Measurements from ENCODE around the gene HLA-DQB2.
"Not testable (repeated sequence)": the region's sequence is repeated elsewhere in the genome, so short reads cannot be mapped to it uniquely, and the experiment has no call there.

Gene HLA-DQB2

DNA sequence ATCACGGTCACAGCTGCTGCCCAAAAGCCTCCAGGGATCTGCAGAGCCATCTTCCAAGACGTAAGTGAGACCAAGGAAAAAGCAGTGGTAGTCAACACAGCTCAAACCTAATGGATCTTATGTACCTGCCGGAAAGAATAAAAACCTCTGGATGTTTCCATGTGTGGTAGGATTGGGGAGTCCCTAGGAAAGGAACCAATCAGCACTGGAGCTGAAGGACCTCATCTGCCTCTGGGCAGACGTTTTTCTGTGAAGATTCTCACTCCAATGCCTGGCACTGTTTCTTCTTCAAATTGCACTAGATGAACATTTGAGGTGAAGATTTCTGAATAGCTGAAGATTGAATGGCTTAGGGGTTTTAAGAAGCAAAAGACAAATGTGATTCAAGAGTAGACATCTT, at the start of gene HLA-DQB2:
Gene HLA-DQB2 (minus strand): TSS at position 112 of the 400 bp plus-strand sequence. CDS start 62 bp downstream, at position 50.
- Mint-ChIP-seq H3K27ac (peak within 1 kb of the TSS; percentile 58), H3K4me3 (peak within 1 kb of the TSS; percentile 69), H3K4me1 (no peaks in the 10 kb centered on the region), H3K36me3 (no peaks in the 10 kb centered on the region), H3K9me3 (no peaks in the 10 kb centered on the region), H3K27me3 (peaks cover 9% of the 10 kb centered on the region)
- peak; percentile 30 for ATAC-seq (ENCODE audit: low read depth)
- no peak for DNase-seq (ENCODE audit: low spot score in 2 of 2)

DNA sequence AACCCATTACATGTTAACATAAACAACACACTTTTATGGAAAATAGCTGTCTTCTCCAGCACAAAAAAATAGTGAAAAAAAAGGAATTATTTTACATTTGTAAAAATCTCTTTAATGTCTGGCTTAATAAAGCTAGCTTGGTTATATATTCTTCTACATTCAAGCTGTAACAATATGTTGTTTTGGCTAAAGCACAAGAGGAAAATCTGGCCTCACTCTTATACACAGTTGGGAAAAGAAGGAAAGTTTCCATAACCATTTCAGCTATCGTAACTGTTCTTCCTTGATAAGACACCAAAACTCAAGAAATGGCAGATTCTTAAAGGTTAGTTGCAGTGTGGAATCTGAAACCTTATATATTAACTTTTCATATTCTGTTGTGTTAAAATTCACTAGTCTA, 45.8 kb upstream of the HLA-DQB2 start:
- ATAC-seq (ENCODE audit: low read depth): no peak
- peaks cover 2% of the 10 kb centered on the region for H3K9me3 Mint-ChIP-seq
- no peak for DNase-seq (ENCODE audit: low spot score in 2 of 2)
- no peak overlapping the region for H3K27ac Mint-ChIP-seq
- no peaks in the 10 kb centered on the region for H3K27me3 Mint-ChIP-seq
- peaks cover 38% of the 10 kb centered on the region for H3K36me3 Mint-ChIP-seq
- H3K4me3 Mint-ChIP-seq: no peak overlapping the region
- peaks cover 27% of the 10 kb centered on the region for H3K4me1 Mint-ChIP-seq

DNA sequence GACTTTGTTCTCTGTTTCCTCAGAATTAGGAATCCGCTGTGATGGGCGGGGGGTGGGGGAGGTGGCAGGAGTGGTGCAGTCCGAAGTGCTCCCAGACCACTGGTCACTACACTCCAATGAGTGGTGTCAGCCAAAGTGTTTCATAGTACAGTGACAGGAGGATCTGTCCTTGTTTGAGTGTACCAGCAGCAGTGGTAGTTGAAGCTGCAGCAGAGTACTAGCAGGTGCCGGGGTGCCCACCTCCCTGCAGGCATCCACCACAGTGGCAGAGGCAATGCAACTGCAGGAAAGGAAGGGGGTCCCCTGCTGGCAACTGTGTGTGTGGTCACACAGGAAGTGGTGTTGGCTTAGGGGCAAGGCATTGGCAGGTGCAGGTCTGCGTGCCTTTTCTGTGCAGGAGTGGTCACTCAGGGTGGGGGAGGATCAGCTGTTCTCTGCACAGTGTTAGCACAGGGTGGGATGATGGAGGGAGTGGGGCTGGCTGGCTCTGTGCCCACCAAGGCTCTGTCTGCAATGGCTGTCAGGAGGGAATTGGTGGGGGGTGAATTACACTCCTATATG, 43.8 kb upstream of the HLA-DQB2 start:
- ATAC-seq (ENCODE audit: low read depth) (no peak), DNase-seq (ENCODE audit: low spot score in 2 of 2) (no peak)
- H3K36me3 Mint-ChIP-seq: peaks cover 22% of the 10 kb centered on the region
- peaks cover 14% of the 10 kb centered on the region for H3K4me1 Mint-ChIP-seq
- no peaks in the 10 kb centered on the region for H3K27me3 Mint-ChIP-seq
- peaks cover 10% of the 10 kb centered on the region for H3K9me3 Mint-ChIP-seq
- H3K4me3 Mint-ChIP-seq: no peak overlapping the region
- H3K27ac Mint-ChIP-seq: peak overlapping the region; percentile 36

GRCh38 chr6:32805404-32805803, 42.1 kb upstream of the HLA-DQB2 start:
- H3K27ac Mint-ChIP-seq; DNase-seq (ENCODE audit: low spot score in 2 of 2); H3K4me3 Mint-ChIP-seq; H3K27me3 Mint-ChIP-seq; ATAC-seq (ENCODE audit: low read depth): not testable (repeated sequence)
- H3K36me3 Mint-ChIP-seq: peaks cover 16% of the 10 kb centered on the region
- H3K4me1 Mint-ChIP-seq: peaks cover 12% of the 10 kb centered on the region
- H3K9me3 Mint-ChIP-seq: peaks cover 14% of the 10 kb centered on the region

DNA sequence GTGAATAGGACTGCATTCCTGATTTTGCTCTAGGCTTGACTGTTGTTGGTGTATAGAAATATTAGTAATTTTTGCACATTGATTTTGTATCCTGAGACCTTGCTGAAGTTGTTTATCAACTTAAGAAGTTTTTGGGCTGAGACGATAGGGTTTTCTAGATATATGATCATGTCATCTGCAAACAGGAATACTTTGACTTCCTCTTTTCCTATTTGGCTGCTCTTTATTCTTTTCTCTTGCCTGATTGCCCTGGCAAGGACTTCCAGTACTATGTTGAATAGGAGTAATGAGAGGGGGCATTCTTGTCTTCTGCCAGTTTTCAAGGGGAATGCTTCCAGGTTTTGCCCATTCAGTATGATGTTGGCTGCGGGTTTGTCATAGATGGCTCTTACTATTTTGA, 40.1 kb upstream of the HLA-DQB2 start:
- Mint-ChIP-seq H3K36me3 (peaks cover 17% of the 10 kb centered on the region), H3K27ac (no peak overlapping the region), H3K4me1 (peaks cover 8% of the 10 kb centered on the region), H3K9me3 (peaks cover 20% of the 10 kb centered on the region), H3K27me3 (no peaks in the 10 kb centered on the region), H3K4me3 (no peak overlapping the region)
- DNase-seq (ENCODE audit: low spot score in 2 of 2) (no peak), ATAC-seq (ENCODE audit: low read depth) (no peak)

- H3K27ac Mint-ChIP-seq: no peak overlapping the region
- peaks cover 9% of the 10 kb centered on the region for H3K36me3 Mint-ChIP-seq
- H3K9me3 Mint-ChIP-seq: peaks cover 23% of the 10 kb centered on the region
- no peak overlapping the region for H3K4me3 Mint-ChIP-seq
- no peaks in the 10 kb centered on the region for H3K27me3 Mint-ChIP-seq
- no peak for DNase-seq (ENCODE audit: low spot score in 2 of 2)
- H3K4me1 Mint-ChIP-seq: peaks cover 19% of the 10 kb centered on the region
- no peak for ATAC-seq (ENCODE audit: low read depth)
These were observed 36.4 kb upstream of the HLA-DQB2 start for GRCh38 chr6:32799740-32800139.

GRCh38 chr6:32799168-32799567, 35.8 kb upstream of the HLA-DQB2 start:
- Mint-ChIP-seq H3K27me3 (no peaks in the 10 kb centered on the region), H3K4me1 (peaks cover 24% of the 10 kb centered on the region), H3K4me3 (no peak overlapping the region), H3K36me3 (peaks cover 9% of the 10 kb centered on the region), H3K27ac (peak overlapping the region; percentile 86), H3K9me3 (peaks cover 21% of the 10 kb centered on the region)
- no peak for DNase-seq (ENCODE audit: low spot score in 2 of 2)
- no peak for ATAC-seq (ENCODE audit: low read depth)

DNA sequence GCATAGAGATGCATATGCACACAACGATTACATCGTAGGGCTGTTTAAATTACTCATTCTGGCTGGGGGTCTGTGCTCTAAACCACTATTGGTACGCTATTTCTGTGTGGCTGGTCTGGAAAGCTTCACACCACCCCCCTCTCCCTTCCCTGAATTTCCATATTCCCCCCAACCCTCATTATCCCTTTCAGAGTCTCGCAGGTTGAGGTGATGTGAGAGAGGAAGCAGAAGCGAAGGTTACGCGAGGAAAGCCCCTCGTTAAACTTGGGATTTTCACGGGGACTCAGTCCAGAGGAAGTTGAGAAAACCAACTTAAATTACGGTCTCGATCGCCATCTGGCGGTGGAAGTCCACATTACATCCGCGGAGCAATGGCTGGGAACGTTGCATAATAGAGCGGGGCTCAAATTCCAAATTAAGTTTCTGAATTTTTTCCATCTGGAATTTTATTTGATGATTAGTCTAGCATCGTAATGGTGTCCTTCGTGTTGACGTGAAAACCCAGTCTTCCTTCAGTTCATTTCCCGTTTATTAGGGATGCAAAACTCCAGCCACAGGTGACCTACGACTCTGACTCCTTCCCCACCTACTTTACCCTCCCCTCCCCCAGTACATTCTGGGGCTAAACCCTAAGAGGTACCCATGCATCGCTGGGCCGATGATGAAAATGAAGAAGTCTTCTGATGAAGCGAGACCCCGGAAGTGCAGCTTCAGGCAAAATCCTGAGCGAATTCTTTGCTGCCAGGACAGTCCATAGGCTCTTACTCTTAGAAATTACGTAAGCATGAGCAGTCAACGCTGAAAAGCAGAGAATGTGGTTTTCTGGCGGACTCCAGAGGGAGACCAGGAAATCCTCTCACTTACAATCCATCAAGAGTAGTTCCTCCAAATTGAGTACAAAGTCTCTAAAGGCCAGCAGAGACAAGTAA, 33.8 kb upstream of the HLA-DQB2 start:
- DNase-seq (ENCODE audit: low spot score in 2 of 2): peak; percentile 84 to 94
- Mint-ChIP-seq H3K4me1 (peaks cover 25% of the 10 kb centered on the region), H3K9me3 (peaks cover 12% of the 10 kb centered on the region), H3K27ac (peak overlapping the region; percentile 86), H3K36me3 (peaks cover 9% of the 10 kb centered on the region), H3K4me3 (peak overlapping the region; percentile 86), H3K27me3 (no peaks in the 10 kb centered on the region)
- ATAC-seq (ENCODE audit: low read depth): peak; percentile 75

DNA sequence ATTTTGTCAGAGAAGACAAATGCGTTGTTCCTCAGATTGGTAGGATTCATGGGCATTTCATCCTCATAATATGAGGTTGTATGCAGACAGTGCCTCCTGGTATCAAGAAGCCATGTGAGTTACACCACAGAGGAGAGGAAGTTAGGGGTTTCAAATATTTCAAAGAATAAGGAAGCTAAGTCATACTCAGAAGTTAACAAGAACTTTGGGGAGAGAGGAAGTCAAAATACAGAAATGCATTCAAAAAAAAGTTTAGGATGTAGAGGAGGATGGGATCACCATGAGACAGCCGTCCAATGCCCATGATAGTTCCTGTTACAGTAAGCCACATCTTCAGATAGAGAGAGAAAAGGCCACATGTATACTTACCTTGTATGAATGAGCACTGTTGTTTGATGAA, 31.2 kb upstream of the HLA-DQB2 start:
- ATAC-seq (ENCODE audit: low read depth) (peak; percentile 31), DNase-seq (ENCODE audit: low spot score in 2 of 2) (no peak)
- Mint-ChIP-seq H3K9me3 (peaks cover 9% of the 10 kb centered on the region), H3K4me3 (no peak overlapping the region), H3K4me1 (peaks cover 25% of the 10 kb centered on the region), H3K36me3 (peaks cover 8% of the 10 kb centered on the region), H3K27me3 (no peaks in the 10 kb centered on the region), H3K27ac (no peak overlapping the region)

- no peak overlapping the region for H3K4me3 Mint-ChIP-seq
- ATAC-seq (ENCODE audit: low read depth) (no peak), DNase-seq (ENCODE audit: low spot score in 2 of 2) (no peak)
- H3K4me1 Mint-ChIP-seq: peaks cover 25% of the 10 kb centered on the region
- no peaks in the 10 kb centered on the region for H3K9me3 Mint-ChIP-seq
- no peaks in the 10 kb centered on the region for H3K27me3 Mint-ChIP-seq
- H3K36me3 Mint-ChIP-seq: no peaks in the 10 kb centered on the region
- no peak overlapping the region for H3K27ac Mint-ChIP-seq
These were observed 29.6 kb upstream of the HLA-DQB2 start for GRCh38 chr6:32792901-32793435.

- Mint-ChIP-seq H3K9me3 (no peaks in the 10 kb centered on the region), H3K4me1 (peaks cover 15% of the 10 kb centered on the region), H3K27ac (no peak overlapping the region), H3K4me3 (no peak overlapping the region), H3K27me3 (no peaks in the 10 kb centered on the region), H3K36me3 (no peaks in the 10 kb centered on the region)
- DNase-seq (ENCODE audit: low spot score in 2 of 2): no peak
- ATAC-seq (ENCODE audit: low read depth): no peak
These were observed 27.0 kb upstream of the HLA-DQB2 start for GRCh38 chr6:32790306-32790705.

GRCh38 chr6:32785781-32786533, 22.6 kb upstream of the HLA-DQB2 start:
- DNase-seq (ENCODE audit: low spot score in 2 of 2): peak; percentile 50 to 58
- H3K27me3 Mint-ChIP-seq: no peaks in the 10 kb centered on the region
- no peak overlapping the region for H3K4me3 Mint-ChIP-seq
- H3K9me3 Mint-ChIP-seq: peaks cover 1% of the 10 kb centered on the region
- peaks cover 2% of the 10 kb centered on the region for H3K4me1 Mint-ChIP-seq
- no peak overlapping the region for H3K27ac Mint-ChIP-seq
- no peaks in the 10 kb centered on the region for H3K36me3 Mint-ChIP-seq
- ATAC-seq (ENCODE audit: low read depth): peak; percentile 93

GRCh38 chr6:32782923-32783322, 19.6 kb upstream of the HLA-DQB2 start:
- H3K9me3 Mint-ChIP-seq; H3K4me3 Mint-ChIP-seq; DNase-seq (ENCODE audit: low spot score in 2 of 2); ATAC-seq (ENCODE audit: low read depth); H3K4me1 Mint-ChIP-seq; H3K27ac Mint-ChIP-seq; H3K27me3 Mint-ChIP-seq; H3K36me3 Mint-ChIP-seq: not testable (repeated sequence)

DNA sequence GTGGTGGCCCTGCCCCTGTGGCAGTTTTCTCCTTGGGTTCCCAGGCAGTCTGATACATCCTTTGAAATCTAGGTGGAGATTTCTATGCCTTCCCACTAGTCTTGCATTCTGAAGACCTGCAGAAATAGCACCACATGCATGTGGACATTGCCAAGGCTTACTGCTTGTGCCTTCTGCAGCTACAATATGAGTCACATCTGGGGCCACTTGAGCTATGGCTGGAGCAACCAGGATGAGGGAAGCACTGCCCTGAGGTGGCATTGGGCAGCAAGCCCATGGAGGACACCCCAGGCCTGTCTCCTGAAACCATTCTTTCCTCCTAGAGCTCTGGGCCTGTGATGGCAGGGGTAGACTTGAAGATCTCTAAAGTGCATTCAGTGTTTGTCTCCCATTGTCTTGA, 15.7 kb upstream of the HLA-DQB2 start:
- Mint-ChIP-seq H3K36me3 (peaks cover 2% of the 10 kb centered on the region), H3K27ac (no peak overlapping the region), H3K4me1 (peaks cover 7% of the 10 kb centered on the region), H3K4me3 (no peak overlapping the region), H3K9me3 (peaks cover 1% of the 10 kb centered on the region), H3K27me3 (no peaks in the 10 kb centered on the region)
- no peak for DNase-seq (ENCODE audit: low spot score in 2 of 2)
- no peak for ATAC-seq (ENCODE audit: low read depth)
